NCI-H2227 (cell line): ENCODE measurements around the gene AAGAB.

Experiments
- DNase-seq: peaks from one replicate; lab custom pipeline; 2025; ENCODE audit not compliant: unreplicated experiment; lab: John Stamatoyannopoulos, UW

The AAGAB gene

GRCh38 chr15:67174446-67174845 is 80.0 kb downstream of the AAGAB start:
- no peak for DNase-seq

GRCh38 chr15:67173786-67174185 is 80.7 kb downstream of the AAGAB start:
- no peak for DNase-seq

- no peak for DNase-seq
Measured at GRCh38 chr15:67173005-67173404, 81.5 kb downstream of the AAGAB start.

- DNase-seq: no peak
Measured at GRCh38 chr15:67172172-67172571, 82.3 kb downstream of the AAGAB start.

- no peak for DNase-seq
Measured at GRCh38 chr15:67171471-67171870, 83.0 kb downstream of the AAGAB start.

GRCh38 chr15:67170143-67170925 is 84.1 kb downstream of the AAGAB start:
- DNase-seq: no peak

- DNase-seq: no peak
Measured at GRCh38 chr15:67168694-67169093, 85.8 kb downstream of the AAGAB start.

GRCh38 chr15:67167091-67167490 is 87.4 kb downstream of the AAGAB start:
- DNase-seq: no peak

GRCh38 chr15:67166280-67167009 is 88.0 kb downstream of the AAGAB start:
- no peak for DNase-seq

- no peak for DNase-seq
Measured at GRCh38 chr15:67165254-67166253, 88.9 kb downstream of the AAGAB start.

GRCh38 chr15:67164811-67165253 is 89.6 kb downstream of the AAGAB start:
- DNase-seq: no peak

GRCh38 chr15:67164401-67164791 is 90.1 kb downstream of the AAGAB start:
- DNase-seq: no peak

- DNase-seq: no peak
Measured at GRCh38 chr15:67163180-67163579, 91.3 kb downstream of the AAGAB start.

GRCh38 chr15:67161881-67162280 is 92.6 kb downstream of the AAGAB start:
- no peak for DNase-seq

- no peak for DNase-seq
Measured at GRCh38 chr15:67161412-67161811, 93.0 kb downstream of the AAGAB start.

- no peak for DNase-seq
Measured at GRCh38 chr15:67158367-67158766, 96.1 kb downstream of the AAGAB start.

GRCh38 chr15:67157521-67158252 is 96.8 kb downstream of the AAGAB start:
- DNase-seq: no peak

GRCh38 chr15:67156834-67157233 is 97.6 kb downstream of the AAGAB start:
- no peak for DNase-seq

GRCh38 chr15:67156426-67156825 is 98.0 kb downstream of the AAGAB start:
- DNase-seq: no peak

- no peak for DNase-seq
Measured at GRCh38 chr15:67154249-67154648, 100.2 kb downstream of the AAGAB start.
